Measurements from ENCODE around the gene KCTD12. TPM values are rescaled to one million over a fixed set of nuclear protein-coding genes. Genes with fewer than 3 reads are reported as not detected.

The KCTD12 gene
- total and polyA plus RNA-seq, 2 of the 13 experiments (the other 11 are each of a cell fraction or from before 2014, with no cell fraction given), result not detected

- in situ Hi-C loops (cut with HindIII; ENCODE audit: extremely low pct_ligation_motif_present, low pct_unique_long_range_greater_than_20kb) (no loop called here), intact Hi-C loops (cut with micrococcal nuclease; ENCODE audit: unreplicated experiment) (no loop called here)
- no peak for DNase-seq (ENCODE audit: low spot score)
- Histone ChIP-seq H3K36me3 (replicated peaks in 1 of 2; ENCODE audit: control insufficient read depth in 1 of 2, insufficient read depth in 2 of 2, low read length in 2 of 2) (no peaks in the 10 kb centered on the region), H3K9me3 (ENCODE audit: low read length) (no peaks in the 10 kb centered on the region), H3K9ac (ENCODE audit: insufficient read depth, low read depth, low read length) (no peak overlapping the region), H3K27ac (ENCODE audit: extremely low read length, insufficient read depth, low read length) (no peak overlapping the region), H3K27me3 (ENCODE audit: control insufficient read depth in 1 of 2, insufficient read depth in 2 of 2, low read length in 2 of 2) (peaks cover 2 to 16% of the 10 kb centered on the region in 2 experiments; a peak in 4 of 5 replicates), H2AFZ (ENCODE audit: low read length) (no peak overlapping the region), H3K4me2 (ENCODE audit: low read depth, low read length) (no peak overlapping the region), H3K4me1 (ENCODE audit: insufficient read depth, low read length) (peaks cover 7% of the 10 kb centered on the region; the same call in 1 of the 2 replicates), H3K79me2 (ENCODE audit: insufficient read depth, low read length) (no peaks in the 10 kb centered on the region), H3K4me3 (replicated peaks in 1 of 3; ENCODE audit: insufficient read depth in 1 of 3, low read depth in 2 of 3, low read length in 3 of 3) (no peak overlapping the region), H4K20me1 (ENCODE audit: insufficient read depth, low read length) (no peaks in the 10 kb centered on the region)
- 57% methylated on average over 9 of the region's 9 CpGs for WGBS (ENCODE audit: low lambda C conversion rate)
- ATAC-seq, result no peak
- POLR2A ChIA-PET, result no interaction called here
- CTCF ChIA-PET (ENCODE audit: low intra/inter-chr PET ratio, low total read pairs), result no interaction called here
- no TSS peak for BruUV-seq (replicated peaks)
- no peak for TF ChIP-seq ISL2 (CRISPR knock-in tag; IDR thresholded peaks at IDR 0.05)
- TF ChIP-seq ATM (IDR thresholded peaks at IDR 0.05; ENCODE audit: borderline replicate concordance), result no peak
- TF ChIP-seq KLF11 (CRISPR knock-in tag; IDR thresholded peaks at IDR 0.05), result no peak
- TF ChIP-seq NR2F2 (IDR thresholded peaks at IDR 0.05; ENCODE audit: borderline replicate concordance, low read depth), result no peak
- TF ChIP-seq SNRNP70 (IDR thresholded peaks at IDR 0.05; ENCODE audit: low read depth, low read length), result no peak
- TF ChIP-seq ZBTB40 (IDR thresholded peaks at IDR 0.05), result no peak
- no peak for TF ChIP-seq ZBTB40 (CRISPR knock-in tag; IDR thresholded peaks at IDR 0.05)
- TF ChIP-seq MEF2D (CRISPR knock-in tag; IDR thresholded peaks at IDR 0.05), result no peak
- no peak for TF ChIP-seq ERF (CRISPR knock-in tag; IDR thresholded peaks at IDR 0.05)
- TF ChIP-seq ZNF704 (CRISPR knock-in tag; IDR thresholded peaks at IDR 0.05; ENCODE audit: borderline replicate concordance), result no peak
- TF ChIP-seq ZNF678 (CRISPR knock-in tag; IDR thresholded peaks at IDR 0.05), result no peak
- TF ChIP-seq ADNP (CRISPR knock-in tag; IDR thresholded peaks at IDR 0.05), result no peak
- TF ChIP-seq ZSCAN20 (CRISPR knock-in tag; IDR thresholded peaks at IDR 0.05; ENCODE audit: borderline replicate concordance), result no peak
- TF ChIP-seq HHEX (CRISPR knock-in tag; IDR thresholded peaks at IDR 0.05), result no peak
- TF ChIP-seq SMARCC2 (IDR thresholded peaks at IDR 0.05), result no peak
- no peak for FAIRE-seq
Observed at GRCh38 chr13:76884907-76885202, 1.4 kb downstream of the KCTD12 start.
